Measurements from ENCODE around the gene PRSS12. TPM values are rescaled to one million over a fixed set of nuclear protein-coding genes. Genes with fewer than 3 reads are reported as not detected.
"Not testable (repeated sequence)": the region's sequence is repeated elsewhere in the genome, so short reads cannot be mapped to it uniquely, and the experiment has no call there.

PRSS12 gene
- total RNA-seq, 1 donor from 2014 or later: 10.4 TPM

DNA sequence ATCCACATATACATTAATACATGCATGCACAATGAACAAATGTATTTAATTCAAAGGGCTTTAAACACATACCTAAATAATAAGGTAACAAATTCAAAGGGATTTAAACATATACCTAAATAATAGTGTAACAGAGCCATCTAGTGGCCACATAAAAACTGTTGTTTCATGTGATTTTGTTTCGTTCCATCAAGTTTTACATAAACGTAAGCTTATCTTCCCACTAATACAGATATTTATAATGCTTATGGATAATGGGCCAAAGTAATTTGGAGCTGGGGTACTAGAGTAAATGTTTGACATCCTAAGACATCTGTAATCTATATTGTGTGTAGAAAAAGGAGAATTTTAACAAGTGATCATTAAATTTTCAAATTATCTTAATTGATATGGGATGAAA, 82.3 kb downstream of the PRSS12 start:
- no peak overlapping the region for H3K4me3 ChIP-seq (ENCODE audit: low read length in 3 of 3)
- no peaks in the 10 kb centered on the region for H3K27me3 ChIP-seq (ENCODE audit: control insufficient read depth in 3 of 3, insufficient read depth in 3 of 3, low read length in 3 of 3)
- no peak overlapping the region for H3K27ac ChIP-seq (ENCODE audit: low read depth, low read length)
- no peaks in the 10 kb centered on the region for H3K4me1 ChIP-seq (ENCODE audit: control insufficient read depth in 3 of 3, insufficient read depth in 3 of 3, low read length in 3 of 3)
- no peaks in the 10 kb centered on the region for H3K36me3 ChIP-seq (ENCODE audit: control insufficient read depth in 3 of 3, insufficient read depth in 3 of 3, low read length in 3 of 3)
- no peak overlapping the region for H3K9ac ChIP-seq (ENCODE audit: low read depth in 1 of 3, low read length in 3 of 3)
- no peaks in the 10 kb centered on the region for H3K9me3 ChIP-seq (ENCODE audit: control insufficient read depth in 3 of 3, low read length in 3 of 3)

DNA sequence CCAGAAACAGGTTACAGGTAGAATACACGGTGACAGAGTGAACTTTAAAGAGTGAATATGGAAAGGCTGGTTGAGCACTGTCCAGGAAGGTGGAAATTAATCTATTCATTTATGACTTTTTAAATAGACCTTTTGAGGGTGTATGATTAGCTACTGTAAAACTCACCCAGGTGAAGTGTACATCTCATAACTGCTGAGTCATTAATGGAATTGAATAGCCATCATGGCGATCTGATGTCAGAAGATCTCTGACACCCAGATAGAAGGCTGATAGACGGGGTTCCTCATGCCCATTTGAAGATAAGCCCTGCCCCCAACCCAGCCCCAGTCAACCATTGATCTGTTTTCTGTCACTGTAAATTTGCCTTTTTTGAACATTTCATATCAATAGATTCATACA, 84.0 kb downstream of the PRSS12 start:
- Histone ChIP-seq H3K4me3 (ENCODE audit: low read length in 3 of 3) (no peak overlapping the region), H3K27ac (ENCODE audit: low read depth, low read length) (no peak overlapping the region)

GRCh38 chr4:118266145-118266496, 86.7 kb downstream of the PRSS12 start:
- H3K27ac ChIP-seq (ENCODE audit: low read depth, low read length); H3K4me3 ChIP-seq (ENCODE audit: low read length in 3 of 3); H3K9ac ChIP-seq (ENCODE audit: low read depth in 1 of 3, low read length in 3 of 3); H3K27me3 ChIP-seq (ENCODE audit: control insufficient read depth in 3 of 3, insufficient read depth in 3 of 3, low read length in 3 of 3); H3K9me3 ChIP-seq (ENCODE audit: control insufficient read depth in 3 of 3, low read length in 3 of 3); H3K4me1 ChIP-seq (ENCODE audit: control insufficient read depth in 3 of 3, insufficient read depth in 3 of 3, low read length in 3 of 3); H3K36me3 ChIP-seq (ENCODE audit: control insufficient read depth in 3 of 3, insufficient read depth in 3 of 3, low read length in 3 of 3): not testable (repeated sequence)

More for the DNA sequence above, 84.0 kb downstream of the PRSS12 start:
- Histone ChIP-seq H3K9ac (ENCODE audit: low read depth in 1 of 3, low read length in 3 of 3) (no peak overlapping the region), H3K4me1 (ENCODE audit: control insufficient read depth in 3 of 3, insufficient read depth in 3 of 3, low read length in 3 of 3) (no peaks in the 10 kb centered on the region), H3K9me3 (ENCODE audit: control insufficient read depth in 3 of 3, low read length in 3 of 3) (no peaks in the 10 kb centered on the region), H3K27me3 (ENCODE audit: control insufficient read depth in 3 of 3, insufficient read depth in 3 of 3, low read length in 3 of 3) (peaks cover 5 to 6% (median 6%) of the 10 kb centered on the region in 3 donors), H3K36me3 (ENCODE audit: control insufficient read depth in 3 of 3, insufficient read depth in 3 of 3, low read length in 3 of 3) (no peaks in the 10 kb centered on the region)

GRCh38 chr4:118265312-118266144, 87.3 kb downstream of the PRSS12 start:
- no peak overlapping the region for H3K9ac ChIP-seq (ENCODE audit: low read depth in 1 of 3, low read length in 3 of 3)
- peaks cover 5 to 6% (median 6%) of the 10 kb centered on the region in 3 donors for H3K27me3 ChIP-seq (ENCODE audit: control insufficient read depth in 3 of 3, insufficient read depth in 3 of 3, low read length in 3 of 3)
- no peaks in the 10 kb centered on the region for H3K36me3 ChIP-seq (ENCODE audit: control insufficient read depth in 3 of 3, insufficient read depth in 3 of 3, low read length in 3 of 3)
- H3K27ac ChIP-seq (ENCODE audit: low read depth, low read length): no peak overlapping the region
- peak overlapping the region; percentile 32 to 44 (median 41) for H3K4me3 ChIP-seq (ENCODE audit: low read length in 3 of 3)
- H3K9me3 ChIP-seq (ENCODE audit: control insufficient read depth in 3 of 3, low read length in 3 of 3): no peaks in the 10 kb centered on the region
- H3K4me1 ChIP-seq (ENCODE audit: control insufficient read depth in 3 of 3, insufficient read depth in 3 of 3, low read length in 3 of 3): no peaks in the 10 kb centered on the region

DNA sequence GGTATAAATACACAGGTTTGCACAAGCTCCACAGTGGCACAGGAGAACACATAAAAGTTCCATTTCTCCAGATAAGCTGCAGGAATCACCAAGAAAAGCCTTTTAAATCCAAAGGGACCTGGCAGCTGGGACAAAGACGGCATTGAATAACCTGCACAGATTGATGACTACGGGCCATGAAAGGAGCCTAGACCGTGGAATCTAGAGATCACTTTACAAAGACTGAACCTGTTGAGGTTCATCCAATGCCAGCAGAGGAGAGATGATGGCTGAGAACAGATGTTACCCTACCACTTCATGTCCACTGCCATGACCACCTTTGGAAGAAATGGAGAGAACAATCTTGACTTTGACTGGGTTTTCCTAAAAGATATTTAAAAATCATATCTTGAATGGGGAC, 88.7 kb downstream of the PRSS12 start:
- Histone ChIP-seq H3K9me3 (ENCODE audit: control insufficient read depth in 3 of 3, low read length in 3 of 3) (no peaks in the 10 kb centered on the region), H3K36me3 (ENCODE audit: control insufficient read depth in 3 of 3, insufficient read depth in 3 of 3, low read length in 3 of 3) (no peaks in the 10 kb centered on the region), H3K4me1 (ENCODE audit: control insufficient read depth in 3 of 3, insufficient read depth in 3 of 3, low read length in 3 of 3) (no peaks in the 10 kb centered on the region), H3K27ac (ENCODE audit: low read depth, low read length) (no peak overlapping the region), H3K27me3 (ENCODE audit: control insufficient read depth in 3 of 3, insufficient read depth in 3 of 3, low read length in 3 of 3) (peaks cover 5 to 6% (median 6%) of the 10 kb centered on the region in 3 donors), H3K9ac (ENCODE audit: low read depth in 1 of 3, low read length in 3 of 3) (no peak overlapping the region), H3K4me3 (ENCODE audit: low read length in 3 of 3) (no peak overlapping the region)

- H3K4me1 ChIP-seq (ENCODE audit: control insufficient read depth in 3 of 3, insufficient read depth in 3 of 3, low read length in 3 of 3): no peaks in the 10 kb centered on the region
- no peaks in the 10 kb centered on the region for H3K9me3 ChIP-seq (ENCODE audit: control insufficient read depth in 3 of 3, low read length in 3 of 3)
- peaks cover 5 to 6% (median 6%) of the 10 kb centered on the region in 3 donors for H3K27me3 ChIP-seq (ENCODE audit: control insufficient read depth in 3 of 3, insufficient read depth in 3 of 3, low read length in 3 of 3)
- no peaks in the 10 kb centered on the region for H3K36me3 ChIP-seq (ENCODE audit: control insufficient read depth in 3 of 3, insufficient read depth in 3 of 3, low read length in 3 of 3)
- H3K9ac ChIP-seq (ENCODE audit: low read depth in 1 of 3, low read length in 3 of 3): no peak overlapping the region
- H3K27ac ChIP-seq (ENCODE audit: low read depth, low read length): no peak overlapping the region
- no peak overlapping the region for H3K4me3 ChIP-seq (ENCODE audit: low read length in 3 of 3)
Observed at GRCh38 chr4:118260309-118260708, 92.5 kb downstream of the PRSS12 start.

GRCh38 chr4:118259111-118259510, 93.7 kb downstream of the PRSS12 start:
- Histone ChIP-seq H3K4me1 (ENCODE audit: control insufficient read depth in 3 of 3, insufficient read depth in 3 of 3, low read length in 3 of 3) (no peaks in the 10 kb centered on the region), H3K9ac (ENCODE audit: low read depth in 1 of 3, low read length in 3 of 3) (no peak overlapping the region), H3K36me3 (ENCODE audit: control insufficient read depth in 3 of 3, insufficient read depth in 3 of 3, low read length in 3 of 3) (no peaks in the 10 kb centered on the region), H3K27me3 (ENCODE audit: control insufficient read depth in 3 of 3, insufficient read depth in 3 of 3, low read length in 3 of 3) (peaks cover 0 to 2% (median 0%) of the 10 kb centered on the region in 3 donors), H3K9me3 (ENCODE audit: control insufficient read depth in 3 of 3, low read length in 3 of 3) (no peaks in the 10 kb centered on the region), H3K27ac (ENCODE audit: low read depth, low read length) (no peak overlapping the region), H3K4me3 (ENCODE audit: low read length in 3 of 3) (no peak overlapping the region)

DNA sequence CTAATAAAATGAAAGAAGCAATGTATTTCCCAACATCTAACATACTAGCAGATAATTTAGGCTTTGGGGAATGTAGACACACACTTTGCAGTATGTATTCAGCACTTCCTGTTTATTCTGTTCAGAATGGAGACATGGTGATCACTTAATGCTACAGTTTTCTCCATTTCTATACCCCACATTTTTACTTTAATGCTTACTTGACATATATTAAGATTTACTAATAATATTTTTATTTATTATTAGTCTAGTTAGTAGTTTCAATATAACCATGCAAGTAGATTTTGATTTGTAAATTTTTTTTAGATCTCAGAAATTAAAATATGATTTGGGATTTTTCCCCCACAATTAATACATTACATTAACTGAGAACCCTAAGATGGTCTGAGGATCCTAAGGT, 98.4 kb downstream of the PRSS12 start:
- Histone ChIP-seq H3K4me1 (ENCODE audit: control insufficient read depth in 3 of 3, insufficient read depth in 3 of 3, low read length in 3 of 3) (no peaks in the 10 kb centered on the region), H3K9ac (ENCODE audit: low read depth in 1 of 3, low read length in 3 of 3) (no peak overlapping the region), H3K36me3 (ENCODE audit: control insufficient read depth in 3 of 3, insufficient read depth in 3 of 3, low read length in 3 of 3) (no peaks in the 10 kb centered on the region), H3K27ac (ENCODE audit: low read depth, low read length) (no peak overlapping the region), H3K9me3 (ENCODE audit: control insufficient read depth in 3 of 3, low read length in 3 of 3) (no peaks in the 10 kb centered on the region), H3K4me3 (ENCODE audit: low read length in 3 of 3) (no peak overlapping the region), H3K27me3 (ENCODE audit: control insufficient read depth in 3 of 3, insufficient read depth in 3 of 3, low read length in 3 of 3) (no peaks in the 10 kb centered on the region)

- Histone ChIP-seq H3K4me1 (ENCODE audit: control insufficient read depth in 3 of 3, insufficient read depth in 3 of 3, low read length in 3 of 3) (no peaks in the 10 kb centered on the region), H3K4me3 (ENCODE audit: low read length in 3 of 3) (no peak overlapping the region), H3K9me3 (ENCODE audit: control insufficient read depth in 3 of 3, low read length in 3 of 3) (no peaks in the 10 kb centered on the region)
Observed at GRCh38 chr4:118249890-118250289, 102.9 kb downstream of the PRSS12 start.

GRCh38 chr4:118237531-118237930, 115.3 kb downstream of the PRSS12 start:
- Histone ChIP-seq H3K9ac (ENCODE audit: low read depth in 1 of 3, low read length in 3 of 3) (no peak overlapping the region), H3K9me3 (ENCODE audit: control insufficient read depth in 3 of 3, low read length in 3 of 3) (no peaks in the 10 kb centered on the region), H3K4me3 (ENCODE audit: low read length in 3 of 3) (no peak overlapping the region), H3K27me3 (ENCODE audit: control insufficient read depth in 3 of 3, insufficient read depth in 3 of 3, low read length in 3 of 3) (peaks cover 0 to 4% (median 0%) of the 10 kb centered on the region in 3 donors), H3K27ac (ENCODE audit: low read depth, low read length) (no peak overlapping the region), H3K4me1 (ENCODE audit: control insufficient read depth in 3 of 3, insufficient read depth in 3 of 3, low read length in 3 of 3) (no peaks in the 10 kb centered on the region), H3K36me3 (ENCODE audit: control insufficient read depth in 3 of 3, insufficient read depth in 3 of 3, low read length in 3 of 3) (no peaks in the 10 kb centered on the region)

More at GRCh38 chr4:118249890-118250289, 102.9 kb downstream of the PRSS12 start:
- Histone ChIP-seq H3K9ac (ENCODE audit: low read depth in 1 of 3, low read length in 3 of 3) (no peak overlapping the region), H3K27ac (ENCODE audit: low read depth, low read length) (no peak overlapping the region), H3K27me3 (ENCODE audit: control insufficient read depth in 3 of 3, insufficient read depth in 3 of 3, low read length in 3 of 3) (no peaks in the 10 kb centered on the region), H3K36me3 (ENCODE audit: control insufficient read depth in 3 of 3, insufficient read depth in 3 of 3, low read length in 3 of 3) (no peaks in the 10 kb centered on the region)

Data from skeletal muscle tissue (tissue), 4 donors.